IPS-NIHi7 (cell line): ENCODE results near the gene SMG9.

Source experiments
- DNase-seq: peaks from one replicate; pipeline ENCODE4 v3.0.0; 2012; ENCODE audit warnings: mixed read lengths; ENCODE audit errors: extremely low spot score

Gene SMG9

GRCh38 chr19:43759515-43759914 lies 4.8 kb upstream of the SMG9 start:
- no peak for DNase-seq

GRCh38 chr19:43755256-43755801 lies 567 bp upstream of the SMG9 start:
- DNase-seq: peak; percentile 67

- DNase-seq: no peak
Measured at GRCh38 chr19:43754253-43754502, 584 bp downstream of the SMG9 start.

GRCh38 chr19:43752287-43752875 lies 2.4 kb downstream of the SMG9 start:
- DNase-seq: no peak

- DNase-seq: no peak
Measured at GRCh38 chr19:43751466-43752220, 3.1 kb downstream of the SMG9 start.

GRCh38 chr19:43749898-43750297 lies 4.9 kb downstream of the SMG9 start:
- no peak for DNase-seq

GRCh38 chr19:43749152-43749551 lies 5.6 kb downstream of the SMG9 start:
- DNase-seq: no peak

- no peak for DNase-seq
Measured at GRCh38 chr19:43748685-43749084, 6.1 kb downstream of the SMG9 start.

- no peak for DNase-seq
Measured at GRCh38 chr19:43748205-43748594, 6.6 kb downstream of the SMG9 start.

- DNase-seq: no peak
Measured at GRCh38 chr19:43747557-43748204, 7.1 kb downstream of the SMG9 start.

GRCh38 chr19:43743059-43743458 lies 11.7 kb downstream of the SMG9 start:
- no peak for DNase-seq

- no peak for DNase-seq
Measured at GRCh38 chr19:43741075-43741825, 13.5 kb downstream of the SMG9 start.

GRCh38 chr19:43739439-43740235 lies 15.1 kb downstream of the SMG9 start:
- no peak for DNase-seq

GRCh38 chr19:43738780-43739211 lies 16.0 kb downstream of the SMG9 start:
- DNase-seq: no peak

GRCh38 chr19:43735957-43736356 lies 18.8 kb downstream of the SMG9 start:
- no peak for DNase-seq

GRCh38 chr19:43735013-43735412 lies 19.7 kb downstream of the SMG9 start:
- no peak for DNase-seq

- DNase-seq: no peak
Measured at GRCh38 chr19:43731846-43732245, 22.9 kb downstream of the SMG9 start.

- DNase-seq: no peak
Measured at GRCh38 chr19:43731346-43731745, 23.4 kb downstream of the SMG9 start.

- DNase-seq: no peak
Measured at GRCh38 chr19:43729919-43730318, 24.8 kb downstream of the SMG9 start.

GRCh38 chr19:43727593-43727853 lies 27.2 kb downstream of the SMG9 start:
- no peak for DNase-seq

GRCh38 chr19:43726736-43727592 lies 27.8 kb downstream of the SMG9 start:
- no peak for DNase-seq
